ENCODE measurements around the gene WFDC10B.

DNA sequence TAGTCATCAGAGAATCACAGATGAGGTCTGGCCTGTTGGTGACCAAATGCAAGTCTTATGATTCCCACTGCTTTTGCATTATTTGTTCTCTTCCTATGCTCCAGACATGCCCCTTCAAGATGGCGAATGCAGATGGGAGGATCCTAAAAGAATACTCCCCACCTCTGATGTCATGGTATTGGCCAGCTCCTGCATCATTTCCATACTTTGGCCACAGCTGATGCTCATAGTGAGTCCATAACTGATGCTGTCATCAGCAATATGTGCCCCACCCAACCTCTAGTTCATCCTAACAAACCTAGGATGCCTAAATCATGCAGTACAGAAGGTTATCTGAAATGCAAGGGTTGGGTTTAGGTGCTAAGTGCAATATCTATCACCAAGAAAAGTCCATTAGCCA, 68.3 kb downstream of the WFDC10B start:
- TF ChIP-seq CTCF (conservative IDR thresholded peaks at IDR 0.05; ENCODE audit: low read depth, low read length) (no peak), EZH2 (IDR thresholded peaks at IDR 0.05; ENCODE audit: low read length, unreplicated experiment) (no peak)

Data from PC-3 (cell line).